HG03558 (cell line): ENCODE data around the gene DNAJC16.
"Not testable (repeated sequence)": the region's sequence is repeated elsewhere in the genome, so short reads cannot be mapped to it uniquely, and the experiment has no call there.

ENCODE experiments used
- ATAC-seq: cut with Tn5 transposase; IDR thresholded peaks from one replicate; pipeline ENCODE4 v1.9.1; 2021; ENCODE audit warnings: moderate number of reproducible peaks; ENCODE audit not compliant: unreplicated experiment; ENCODE audit errors: extremely low read depth

The DNAJC16 gene

GRCh38 chr1:15504436-15504835 lies 22.2 kb upstream of the DNAJC16 start:
- ATAC-seq = no peak

DNA sequence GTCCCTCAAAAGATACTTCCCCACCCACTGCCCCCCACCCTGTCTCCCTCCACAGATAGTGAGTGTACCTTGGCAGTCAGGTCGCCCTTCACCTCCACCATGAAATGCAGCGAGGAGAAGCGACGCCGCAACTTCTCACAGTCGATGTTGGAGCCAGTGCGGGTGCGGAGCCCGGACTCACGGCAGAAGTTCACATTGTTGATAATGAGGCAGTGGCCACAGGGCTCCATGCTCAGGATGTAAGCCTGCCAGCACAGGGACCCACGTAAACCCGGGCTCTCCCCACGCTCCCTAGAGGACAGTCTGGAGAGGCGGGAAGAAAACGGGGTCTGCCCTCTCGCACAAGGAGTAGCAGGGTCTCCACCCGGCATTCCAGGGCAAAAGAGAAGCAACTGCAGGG lies 19.8 kb upstream of the DNAJC16 start:
- ATAC-seq = no peak

GRCh38 chr1:15507278-15507677 lies 19.4 kb upstream of the DNAJC16 start:
- no peak for ATAC-seq

DNA sequence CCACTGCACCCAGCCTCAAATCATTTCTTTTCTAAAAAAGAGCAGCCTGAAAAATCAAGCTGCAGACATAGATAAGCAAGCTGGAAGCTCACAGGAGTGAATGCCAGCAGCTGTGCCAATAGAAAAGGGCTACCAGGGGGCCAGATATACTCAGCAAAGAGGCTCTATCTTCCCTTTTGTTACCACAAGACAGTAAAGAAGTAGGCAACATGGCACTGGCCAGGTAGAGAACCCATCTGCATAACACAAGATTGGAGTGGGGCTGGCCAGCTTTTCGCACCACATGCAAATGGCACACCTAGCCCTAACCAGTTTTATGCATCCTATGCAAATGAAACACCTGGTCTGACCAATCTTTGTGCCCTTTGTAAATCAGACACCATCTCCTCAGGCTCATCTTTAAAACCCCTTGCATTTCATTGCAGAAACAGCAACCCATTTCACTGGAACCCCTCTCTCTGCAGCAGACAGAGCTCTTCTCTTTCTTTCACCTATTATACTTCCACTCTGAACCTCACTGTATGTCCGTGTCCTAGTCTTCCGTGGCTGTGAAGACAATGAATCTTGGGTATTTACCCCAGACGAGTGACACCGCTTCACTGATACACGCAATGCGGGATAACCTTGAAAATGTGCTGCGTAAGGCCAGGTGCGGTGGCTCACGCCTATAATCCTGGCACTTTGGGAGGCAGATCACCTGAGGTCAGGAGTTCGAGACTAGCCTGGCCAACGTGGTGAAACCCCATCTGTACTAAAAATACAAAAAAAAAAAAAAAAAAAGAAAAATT lies 17.8 kb upstream of the DNAJC16 start:
- ATAC-seq = no peak

DNA sequence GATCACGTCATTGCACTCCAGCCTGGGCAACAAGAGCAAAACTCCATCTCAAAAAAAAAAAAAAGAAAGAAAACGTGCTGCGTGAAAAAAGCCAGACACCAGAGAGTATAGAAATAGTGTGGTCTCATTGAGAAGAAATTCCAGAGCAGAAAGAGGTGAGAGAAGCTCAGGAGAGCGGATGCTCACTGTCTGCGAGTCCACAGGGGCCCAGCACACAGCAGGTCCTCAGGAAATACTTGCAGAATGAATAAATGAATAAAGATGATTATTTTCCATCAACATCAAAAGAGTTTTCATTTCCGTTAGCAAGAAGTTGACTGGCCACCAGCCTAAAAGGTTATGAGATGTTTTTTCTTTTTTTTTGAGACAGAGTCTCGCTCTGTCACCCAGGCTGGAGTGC lies 17.1 kb upstream of the DNAJC16 start:
- no peak for ATAC-seq

GRCh38 chr1:15510611-15511405 lies 15.8 kb upstream of the DNAJC16 start:
- no peak for ATAC-seq

- ATAC-seq = no peak
Observed at GRCh38 chr1:15513192-15513591, 13.5 kb upstream of the DNAJC16 start.

GRCh38 chr1:15513919-15514318 lies 12.7 kb upstream of the DNAJC16 start:
- no peak for ATAC-seq

- ATAC-seq = not testable (repeated sequence)
Observed at GRCh38 chr1:15514557-15514956, 12.1 kb upstream of the DNAJC16 start.

GRCh38 chr1:15515022-15515663 lies 11.5 kb upstream of the DNAJC16 start:
- no peak for ATAC-seq

GRCh38 chr1:15519625-15520024 lies 7.0 kb upstream of the DNAJC16 start:
- ATAC-seq = no peak

- ATAC-seq = not testable (repeated sequence)
Observed at GRCh38 chr1:15521206-15521906, 5.3 kb upstream of the DNAJC16 start.

DNA sequence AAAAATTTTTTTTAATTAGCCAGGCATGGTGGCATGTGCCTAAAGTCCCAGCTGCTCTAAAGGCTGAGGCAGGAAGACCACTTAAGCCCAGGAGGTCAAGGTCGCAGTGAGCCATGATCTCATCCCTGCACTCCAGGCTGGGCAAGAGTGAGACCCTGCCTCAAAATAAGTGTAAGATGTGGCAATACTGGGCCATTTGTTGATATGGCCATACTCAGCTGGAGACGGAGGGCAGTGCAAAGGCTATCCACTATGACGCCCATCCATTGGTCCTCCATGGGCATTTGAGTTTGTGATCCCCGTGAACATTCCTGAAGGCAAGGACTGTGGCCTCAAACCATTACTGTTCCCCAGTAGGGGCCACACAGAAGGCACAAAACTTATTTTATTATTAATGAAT lies 4.1 kb upstream of the DNAJC16 start:
- ATAC-seq = no peak

GRCh38 chr1:15523104-15524020 lies 3.3 kb upstream of the DNAJC16 start:
- no peak for ATAC-seq

- ATAC-seq = no peak
Observed at GRCh38 chr1:15524021-15524282, 2.7 kb upstream of the DNAJC16 start, which contains the start of gene CASP9. CASP9 (minus strand) TSS chr1:15524215; CDS start chr1:15524200, 15 bp downstream.

DNA sequence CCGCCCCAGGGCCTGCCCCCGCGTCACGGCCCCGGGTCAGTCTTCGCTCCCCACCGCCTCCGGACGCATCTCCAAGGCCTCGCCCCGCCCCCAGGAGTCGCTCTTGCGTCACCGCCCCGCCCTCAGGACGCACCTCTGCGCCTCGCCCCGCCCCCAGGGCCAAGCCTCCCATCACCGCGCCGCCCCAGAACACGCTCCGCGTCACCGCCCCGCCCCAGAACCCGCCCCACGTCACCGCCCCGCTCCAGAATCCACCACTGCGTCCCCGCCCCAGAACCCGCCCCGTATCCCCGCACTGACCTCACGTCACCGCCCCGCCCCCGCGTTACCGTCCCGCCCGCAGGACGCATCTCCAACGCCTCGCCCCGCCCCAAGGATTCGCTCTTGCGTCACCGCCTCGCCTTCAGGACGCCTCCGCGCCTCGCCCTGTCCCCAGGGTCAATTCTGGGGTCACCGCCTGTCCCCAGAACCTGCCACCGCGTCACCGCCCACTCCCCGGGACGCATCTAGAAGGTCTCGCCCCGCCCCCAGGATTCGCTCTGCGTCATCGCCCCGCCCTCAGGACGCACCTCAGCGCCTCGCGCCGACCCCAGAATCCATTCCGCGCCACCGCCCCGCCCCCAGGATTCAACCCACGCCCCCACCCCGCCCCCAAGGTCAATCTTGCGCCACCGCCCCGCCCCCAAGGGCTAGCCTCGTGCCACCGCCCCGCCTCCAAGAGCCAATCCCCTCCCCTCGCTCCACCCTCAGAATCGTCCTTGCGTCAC lies 2.2 kb upstream of the DNAJC16 start:
- ATAC-seq = peak; percentile 20

DNA sequence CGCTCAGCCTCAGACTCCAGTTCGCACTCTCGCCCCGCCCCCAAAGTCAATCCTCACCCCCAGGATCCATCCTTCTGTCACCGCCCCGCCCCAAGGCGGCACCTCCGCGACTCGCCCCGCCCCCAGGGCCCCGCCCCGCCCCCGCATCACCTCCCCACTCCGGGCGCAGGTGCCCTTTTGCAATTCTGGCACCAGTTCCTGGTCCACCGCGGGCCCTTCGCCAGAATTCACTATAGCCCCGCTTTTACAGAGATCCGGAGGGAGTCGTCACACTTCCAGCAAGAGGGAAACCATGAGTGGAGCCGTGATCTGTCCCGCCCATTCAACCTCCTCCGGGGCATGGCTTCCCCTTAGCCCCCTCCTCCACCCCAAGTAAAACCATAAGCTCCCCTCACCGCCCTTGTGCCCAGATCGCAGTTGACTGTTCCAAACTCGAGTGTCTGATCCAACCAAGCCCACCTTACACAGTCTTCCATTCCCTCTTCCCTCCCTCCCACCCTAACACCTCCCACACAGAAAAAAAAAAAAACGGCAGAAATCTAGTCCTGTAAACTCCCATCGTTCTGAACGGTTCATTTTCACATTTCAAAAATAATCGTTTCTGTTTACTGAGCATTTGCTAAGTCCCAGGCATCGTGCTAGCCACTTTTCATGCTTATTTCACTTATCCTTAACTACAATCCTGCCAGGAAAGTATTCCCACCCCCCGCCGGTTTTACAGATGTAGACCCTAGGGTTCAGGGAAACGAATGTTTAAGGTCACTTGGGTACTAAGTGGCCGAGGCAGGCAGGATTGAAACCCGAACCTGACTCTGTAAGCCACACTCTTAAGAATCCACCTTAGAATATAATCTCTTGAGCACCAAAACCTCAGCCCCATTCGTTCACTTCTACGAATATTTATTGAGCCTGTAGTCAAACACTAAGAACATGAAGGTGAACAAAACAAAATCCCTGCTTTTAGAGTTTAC lies 1.3 kb upstream of the DNAJC16 start:
- no peak for ATAC-seq

DNA sequence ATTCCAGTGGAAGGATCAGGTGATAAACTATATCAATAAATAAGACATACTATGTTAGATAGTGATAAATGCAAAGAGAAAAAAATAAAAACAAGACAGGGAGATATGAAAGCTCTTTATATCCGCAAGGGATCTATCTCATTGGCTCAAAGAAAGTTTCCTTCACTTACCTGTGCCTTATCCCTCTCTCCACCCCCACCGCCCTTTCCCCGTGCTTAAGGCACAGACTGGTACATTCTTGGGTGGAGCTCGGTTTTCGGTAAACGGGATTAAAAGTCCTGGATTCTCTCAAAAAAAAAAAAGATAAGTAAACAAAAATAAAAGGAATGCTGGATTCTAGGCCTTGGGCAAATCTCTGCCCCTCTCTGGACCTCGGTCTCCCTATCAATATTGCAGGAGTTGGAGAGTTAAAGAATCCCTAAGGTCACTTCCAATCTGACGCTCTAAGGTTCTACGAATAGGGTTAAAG lies 593 bp upstream of the DNAJC16 start:
- ATAC-seq = no peak
